ENCODE measurements around the gene DNAJB6.

DNAJB6 gene

GRCh38 chr7:157405914-157406810 is 69.4 kb downstream of the DNAJB6 start:
- Histone ChIP-seq H4K8ac (ENCODE audit: low read depth, low read length) (no peak overlapping the region), H3K79me1 (ENCODE audit: low read length) (peaks cover 8% of the 10 kb centered on the region), H3K23ac (ENCODE audit: low read length) (no peak overlapping the region), H3K18ac (ENCODE audit: low read length) (no peak overlapping the region), H3K4me3 (ENCODE audit: low read length) (no peak overlapping the region), H2BK120ac (ENCODE audit: low read depth, low read length) (no peak overlapping the region), H3K9ac (ENCODE audit: low read length) (no peak overlapping the region), H4K5ac (ENCODE audit: low read length) (no peak overlapping the region), H3K27me3 (ENCODE audit: insufficient read depth, low read length, poor library complexity) (no peaks in the 10 kb centered on the region), H3K27ac (ENCODE audit: low read depth, low read length) (no peak overlapping the region), H3K4ac (ENCODE audit: low read depth, low read length) (no peak overlapping the region), H3K56ac (ENCODE audit: low read length) (no peak overlapping the region), H3K79me2 (ENCODE audit: control insufficient read depth, insufficient read depth, low read length) (peaks cover 6% of the 10 kb centered on the region), H2BK15ac (replicated peaks; ENCODE audit: low read depth) (no peak overlapping the region), H2BK5ac (ENCODE audit: low read length) (no peak overlapping the region), H3K36me3 (ENCODE audit: control insufficient read depth, insufficient read depth, low read length) (peaks cover 3% of the 10 kb centered on the region), H3K4me2 (ENCODE audit: low read length) (no peak overlapping the region), H3K4me1 (ENCODE audit: control insufficient read depth, low read depth, low read length) (no peaks in the 10 kb centered on the region), H2AK5ac (ENCODE audit: low read length) (no peak overlapping the region)
- DNase-seq: peak; percentile 31
- no CpG with 5 or more reads among the region's 32 CpGs for WGBS (ENCODE audit: extremely low coverage, insufficient coverage, low lambda C conversion rate)

GRCh38 chr7:157406971-157407370 is 70.2 kb downstream of the DNAJB6 start:
- Histone ChIP-seq H3K56ac (ENCODE audit: low read length) (no peak overlapping the region), H2BK5ac (ENCODE audit: low read length) (no peak overlapping the region), H3K23ac (ENCODE audit: low read length) (no peak overlapping the region), H3K4ac (ENCODE audit: low read depth, low read length) (no peak overlapping the region), H3K18ac (ENCODE audit: low read length) (no peak overlapping the region), H3K4me3 (ENCODE audit: low read length) (no peak overlapping the region), H3K27me3 (ENCODE audit: insufficient read depth, low read length, poor library complexity) (no peaks in the 10 kb centered on the region), H4K5ac (ENCODE audit: low read length) (no peak overlapping the region), H2BK15ac (replicated peaks; ENCODE audit: low read depth) (no peak overlapping the region), H3K4me1 (ENCODE audit: control insufficient read depth, low read depth, low read length) (no peaks in the 10 kb centered on the region), H3K79me2 (ENCODE audit: control insufficient read depth, insufficient read depth, low read length) (peaks cover 4% of the 10 kb centered on the region), H2AK5ac (ENCODE audit: low read length) (no peak overlapping the region), H3K4me2 (ENCODE audit: low read length) (no peak overlapping the region), H3K9ac (ENCODE audit: low read length) (no peak overlapping the region), H3K27ac (ENCODE audit: low read depth, low read length) (no peak overlapping the region), H4K8ac (ENCODE audit: low read depth, low read length) (no peak overlapping the region), H3K79me1 (ENCODE audit: low read length) (peaks cover 8% of the 10 kb centered on the region), H2BK120ac (ENCODE audit: low read depth, low read length) (no peak overlapping the region), H3K36me3 (ENCODE audit: control insufficient read depth, insufficient read depth, low read length) (peaks cover 3% of the 10 kb centered on the region)
- DNase-seq: no peak
- WGBS (ENCODE audit: extremely low coverage, insufficient coverage, low lambda C conversion rate): no CpG with 5 or more reads among the region's 22 CpGs

GRCh38 chr7:157407512-157408257 is 70.9 kb downstream of the DNAJB6 start:
- Histone ChIP-seq H2BK15ac (replicated peaks; ENCODE audit: low read depth) (no peak overlapping the region), H3K27ac (ENCODE audit: low read depth, low read length) (no peak overlapping the region), H3K23ac (ENCODE audit: low read length) (no peak overlapping the region), H3K56ac (ENCODE audit: low read length) (no peak overlapping the region), H3K79me1 (ENCODE audit: low read length) (peaks cover 8% of the 10 kb centered on the region), H4K8ac (ENCODE audit: low read depth, low read length) (no peak overlapping the region), H3K4me2 (ENCODE audit: low read length) (no peak overlapping the region), H3K27me3 (ENCODE audit: insufficient read depth, low read length, poor library complexity) (no peaks in the 10 kb centered on the region), H4K5ac (ENCODE audit: low read length) (no peak overlapping the region), H3K4me1 (ENCODE audit: control insufficient read depth, low read depth, low read length) (no peaks in the 10 kb centered on the region), H2BK120ac (ENCODE audit: low read depth, low read length) (no peak overlapping the region), H3K4ac (ENCODE audit: low read depth, low read length) (no peak overlapping the region), H3K79me2 (ENCODE audit: control insufficient read depth, insufficient read depth, low read length) (peaks cover 3% of the 10 kb centered on the region), H3K18ac (ENCODE audit: low read length) (no peak overlapping the region), H3K9ac (ENCODE audit: low read length) (no peak overlapping the region), H3K36me3 (ENCODE audit: control insufficient read depth, insufficient read depth, low read length) (peaks cover 3% of the 10 kb centered on the region), H2BK5ac (ENCODE audit: low read length) (no peak overlapping the region), H2AK5ac (ENCODE audit: low read length) (no peak overlapping the region), H3K4me3 (ENCODE audit: low read length) (no peak overlapping the region)
- no CpG with 5 or more reads among the region's 30 CpGs for WGBS (ENCODE audit: extremely low coverage, insufficient coverage, low lambda C conversion rate)
- DNase-seq: no peak

- DNase-seq: no peak
- no peak overlapping the region for H2AK5ac ChIP-seq (ENCODE audit: low read length)
Measured at GRCh38 chr7:157408258-157409101, 71.7 kb downstream of the DNAJB6 start.

GRCh38 chr7:157409149-157409752 is 72.4 kb downstream of the DNAJB6 start:
- Histone ChIP-seq H2BK120ac (ENCODE audit: low read depth, low read length) (no peak overlapping the region), H2AK5ac (ENCODE audit: low read length) (no peak overlapping the region), H3K4me1 (ENCODE audit: control insufficient read depth, low read depth, low read length) (no peaks in the 10 kb centered on the region), H4K5ac (ENCODE audit: low read length) (no peak overlapping the region), H2BK5ac (ENCODE audit: low read length) (no peak overlapping the region), H3K79me1 (ENCODE audit: low read length) (peaks cover 6% of the 10 kb centered on the region), H3K18ac (ENCODE audit: low read length) (no peak overlapping the region), H3K79me2 (ENCODE audit: control insufficient read depth, insufficient read depth, low read length) (peaks cover 2% of the 10 kb centered on the region), H3K4me3 (ENCODE audit: low read length) (no peak overlapping the region), H4K8ac (ENCODE audit: low read depth, low read length) (no peak overlapping the region), H3K4me2 (ENCODE audit: low read length) (no peak overlapping the region), H3K4ac (ENCODE audit: low read depth, low read length) (no peak overlapping the region), H3K23ac (ENCODE audit: low read length) (no peak overlapping the region), H3K9ac (ENCODE audit: low read length) (no peak overlapping the region), H3K27me3 (ENCODE audit: insufficient read depth, low read length, poor library complexity) (no peaks in the 10 kb centered on the region), H2BK15ac (replicated peaks; ENCODE audit: low read depth) (no peak overlapping the region), H3K36me3 (ENCODE audit: control insufficient read depth, insufficient read depth, low read length) (peaks cover 3% of the 10 kb centered on the region), H3K56ac (ENCODE audit: low read length) (no peak overlapping the region), H3K27ac (ENCODE audit: low read depth, low read length) (no peak overlapping the region)
- no CpG with 5 or more reads among the region's 28 CpGs for WGBS (ENCODE audit: extremely low coverage, insufficient coverage, low lambda C conversion rate)
- DNase-seq: no peak

More at GRCh38 chr7:157408258-157409101, 71.7 kb downstream of the DNAJB6 start:
- peaks cover 2% of the 10 kb centered on the region for H3K79me2 ChIP-seq (ENCODE audit: control insufficient read depth, insufficient read depth, low read length)
- no peaks in the 10 kb centered on the region for H3K27me3 ChIP-seq (ENCODE audit: insufficient read depth, low read length, poor library complexity)
- H2BK120ac ChIP-seq (ENCODE audit: low read depth, low read length): no peak overlapping the region
- H2BK5ac ChIP-seq (ENCODE audit: low read length): no peak overlapping the region
- no peak overlapping the region for H3K4me3 ChIP-seq (ENCODE audit: low read length)
- H4K8ac ChIP-seq (ENCODE audit: low read depth, low read length): no peak overlapping the region
- no peak overlapping the region for H3K4ac ChIP-seq (ENCODE audit: low read depth, low read length)
- H3K36me3 ChIP-seq (ENCODE audit: control insufficient read depth, insufficient read depth, low read length): peaks cover 3% of the 10 kb centered on the region
- no peak overlapping the region for H4K5ac ChIP-seq (ENCODE audit: low read length)
- H3K23ac ChIP-seq (ENCODE audit: low read length): no peak overlapping the region
- no peak overlapping the region for H3K56ac ChIP-seq (ENCODE audit: low read length)
- H3K9ac ChIP-seq (ENCODE audit: low read length): no peak overlapping the region
- no peak overlapping the region for H2BK15ac ChIP-seq (replicated peaks; ENCODE audit: low read depth)
- H3K4me1 ChIP-seq (ENCODE audit: control insufficient read depth, low read depth, low read length): no peaks in the 10 kb centered on the region
- H3K27ac ChIP-seq (ENCODE audit: low read depth, low read length): no peak overlapping the region
- no peak overlapping the region for H3K18ac ChIP-seq (ENCODE audit: low read length)
- WGBS (ENCODE audit: extremely low coverage, insufficient coverage, low lambda C conversion rate): no CpG with 5 or more reads among the region's 29 CpGs
- H3K79me1 ChIP-seq (ENCODE audit: low read length): peaks cover 6% of the 10 kb centered on the region
- no peak overlapping the region for H3K4me2 ChIP-seq (ENCODE audit: low read length)
